WTC11 (cell line): ENCODE results near the gene PLXDC2. TPM values are rescaled to one million over a fixed set of nuclear protein-coding genes. Genes with fewer than 3 reads are reported as not detected.

Source experiments
- ATAC-seq: fragments of 200-7000 bp; cut with Tn5 transposase; 2 replicates; pipeline ENCODE4 v1.10.0; 2021; ENCODE audit warnings: mild to moderate bottlenecking, moderate library complexity
- CTCF ChIA-PET: fragments of 300-600 bp; sonication (Branson Sonifier 250); formaldehyde crosslinking; loops from one replicate; lab custom pipeline; 2021; ENCODE audit warnings: antibody characterized with exemption; lab: Charles Lee
- POLR2A ChIA-PET: fragments of 350-600 bp; sonication (Branson Sonifier 250); formaldehyde crosslinking; loops from one replicate; lab custom pipeline; 2021; ENCODE audit warnings: antibody characterized with exemption; lab: Charles Lee
- DNase-seq: peaks from one replicate; pipeline ENCODE4 v3.0.0; 2021; ENCODE audit warnings: low spot score
- H3K27ac Mint-ChIP-seq: 2 replicates; pipeline ENCODE4 v1.8.0; 2021; ENCODE audit warnings: mixed read lengths
- H3K27me3 Mint-ChIP-seq: 2 replicates; pipeline ENCODE4 v1.8.0; 2021; ENCODE audit warnings: low read depth, mild to moderate bottlenecking, moderate library complexity, mixed read lengths
- H3K36me3 Mint-ChIP-seq: 2 replicates; pipeline ENCODE4 v1.8.0; 2021; ENCODE audit warnings: mixed read lengths
- H3K4me1 Mint-ChIP-seq: 2 replicates; pipeline ENCODE4 v1.8.0; 2022; ENCODE audit warnings: mixed read lengths
- H3K4me3 Mint-ChIP-seq: 2 replicates; pipeline ENCODE4 v1.8.0; 2021; ENCODE audit warnings: mild to moderate bottlenecking, moderate library complexity, mixed read lengths
- H3K9me3 Mint-ChIP-seq: 2 replicates; pipeline ENCODE4 v1.8.0; 2021; ENCODE audit warnings: mixed read lengths
- ESRRA ChIP-seq: sonication (generic); formaldehyde crosslinking; IDR thresholded peaks from 2 replicates; pipeline ENCODE4 v1.8.1; 2022; ENCODE audit warnings: mild to moderate bottlenecking, missing genetic modification reagents, borderline replicate concordance
- FOXK1 ChIP-seq: sonication (generic); formaldehyde crosslinking; IDR thresholded peaks from 2 replicates; pipeline ENCODE4 v1.8.0; 2022; ENCODE audit warnings: mild to moderate bottlenecking, moderate library complexity, missing genetic modification reagents
- GTF2I ChIP-seq: fragments of 250-450 bp; sonication (Bioruptor Pico); conservative IDR thresholded peaks from 2 replicates; pipeline ENCODE4 v1.4.0; 2021; ENCODE audit warnings: mild to moderate bottlenecking
- HMGA2 ChIP-seq: fragments of 250-450 bp; sonication (Bioruptor Pico); IDR thresholded peaks from 2 replicates; pipeline ENCODE4 v1.4.0; 2021; ENCODE audit warnings: mild to moderate bottlenecking, moderate library complexity
- MXD4 ChIP-seq: fragments of 250-450 bp; sonication (Bioruptor Pico); IDR thresholded peaks from 2 replicates; pipeline ENCODE4 v1.8.0; 2021; ENCODE audit warnings: mild to moderate bottlenecking, moderate library complexity, borderline replicate concordance
- NR3C1 ChIP-seq: sonication (generic); formaldehyde crosslinking; conservative IDR thresholded peaks from 2 replicates; pipeline ENCODE4 v1.8.1; 2023; ENCODE audit warnings: low read depth, mild to moderate bottlenecking, missing genetic modification reagents
- ZNF138 ChIP-seq: sonication (generic); formaldehyde crosslinking; conservative IDR thresholded peaks from 2 replicates; pipeline ENCODE4 v1.8.1; 2022; ENCODE audit warnings: mild to moderate bottlenecking, moderate library complexity, missing genetic modification reagents
- ZNF263 ChIP-seq: sonication (generic); formaldehyde crosslinking; IDR thresholded peaks from 2 replicates; pipeline ENCODE4 v1.8.1; 2022; ENCODE audit warnings: low read depth, mild to moderate bottlenecking, moderate library complexity, missing genetic modification reagents
- ZNF671 ChIP-seq: fragments of 250-450 bp; sonication (Bioruptor Pico); IDR thresholded peaks from 2 replicates; pipeline ENCODE4 v1.8.0; 2021; ENCODE audit warnings: mild to moderate bottlenecking
- total RNA-seq: library from RNA; stranded (reverse); gene quantifications from 3 replicates; pipeline ENCODE4 v1.2.3, GENCODE V29; 2021
- TF ChIP-seq, protein P1 (sequence below): sonication (generic); formaldehyde crosslinking; conservative IDR thresholded peaks from 2 replicates; pipeline ENCODE4 v1.8.1; 2023; ENCODE audit warnings: mild to moderate bottlenecking, low read depth, missing genetic modification reagents, moderate library complexity
- TF ChIP-seq, protein P2 (sequence below): sonication (generic); formaldehyde crosslinking; IDR thresholded peaks from 2 replicates; pipeline ENCODE4 v1.8.1; 2022; ENCODE audit warnings: mild to moderate bottlenecking, moderate library complexity, missing genetic modification reagents
- TF ChIP-seq, protein P3 (sequence below): sonication (generic); formaldehyde crosslinking; IDR thresholded peaks from 2 replicates; pipeline ENCODE4 v1.8.1; 2023; ENCODE audit warnings: mild to moderate bottlenecking, missing genetic modification reagents
- TF ChIP-seq, protein P4 (sequence below): sonication (generic); formaldehyde crosslinking; IDR thresholded peaks from 2 replicates; pipeline ENCODE4 v1.8.0; 2022; ENCODE audit warnings: mild to moderate bottlenecking, missing genetic modification reagents
- TF ChIP-seq, protein P5 (sequence below): fragments of 250-450 bp; sonication (Bioruptor Pico); IDR thresholded peaks from 2 replicates; pipeline ENCODE4 v1.9.0; 2021; ENCODE audit warnings: mild to moderate bottlenecking
- TF ChIP-seq, protein P6 (sequence below): sonication (generic); formaldehyde crosslinking; IDR thresholded peaks from 2 replicates; pipeline ENCODE4 v1.8.1; 2022; ENCODE audit warnings: missing genetic modification reagents, borderline replicate concordance

Gene PLXDC2
- total RNA-seq, 1 experiment from 2014 or later = 31.7 TPM

DNA sequence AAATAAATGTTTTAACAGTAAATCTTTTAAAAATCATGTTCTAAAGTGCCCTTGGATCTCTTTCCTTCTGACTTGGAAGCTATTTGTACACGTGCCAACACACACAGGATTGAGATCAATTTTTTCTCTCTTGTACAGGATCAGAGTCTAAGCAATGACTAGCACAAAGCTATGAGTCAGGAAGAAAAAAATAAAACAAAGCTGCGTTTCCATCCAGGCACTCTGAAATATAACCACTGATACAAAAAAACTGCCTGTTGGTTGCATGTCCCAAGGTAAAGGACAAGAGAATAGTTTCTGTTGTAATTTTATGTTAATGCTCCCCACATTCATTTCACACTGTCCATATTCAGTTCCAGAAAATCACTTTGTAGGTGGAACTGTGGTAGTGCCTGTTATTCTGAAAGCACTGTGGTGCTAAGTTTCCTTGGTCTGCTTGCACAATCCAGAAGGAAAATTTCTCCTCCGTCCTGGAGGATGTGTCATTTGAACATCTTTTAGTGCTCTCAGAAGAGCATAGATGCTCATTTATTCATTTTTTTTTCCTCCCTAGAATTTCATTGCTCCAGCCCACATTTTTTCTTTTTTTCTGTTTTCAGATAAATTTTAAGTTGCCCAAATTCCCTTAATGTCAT is 113.4 kb downstream of the PLXDC2 start:
- ChIA-PET POLR2A (no interaction called here), CTCF (no interaction called here)
- H3K27me3 Mint-ChIP-seq = no peaks in the 10 kb centered on the region
- no peaks in the 10 kb centered on the region for H3K9me3 Mint-ChIP-seq
- H3K36me3 Mint-ChIP-seq = peaks cover 6% of the 10 kb centered on the region; the same call in 1 of the 2 replicates
- H3K4me1 Mint-ChIP-seq = peaks cover 48% of the 10 kb centered on the region
- H3K27ac Mint-ChIP-seq = peak overlapping the region; percentile 34; the same call in 1 of the 2 replicates
- TF ChIP-seq, protein P1, sequence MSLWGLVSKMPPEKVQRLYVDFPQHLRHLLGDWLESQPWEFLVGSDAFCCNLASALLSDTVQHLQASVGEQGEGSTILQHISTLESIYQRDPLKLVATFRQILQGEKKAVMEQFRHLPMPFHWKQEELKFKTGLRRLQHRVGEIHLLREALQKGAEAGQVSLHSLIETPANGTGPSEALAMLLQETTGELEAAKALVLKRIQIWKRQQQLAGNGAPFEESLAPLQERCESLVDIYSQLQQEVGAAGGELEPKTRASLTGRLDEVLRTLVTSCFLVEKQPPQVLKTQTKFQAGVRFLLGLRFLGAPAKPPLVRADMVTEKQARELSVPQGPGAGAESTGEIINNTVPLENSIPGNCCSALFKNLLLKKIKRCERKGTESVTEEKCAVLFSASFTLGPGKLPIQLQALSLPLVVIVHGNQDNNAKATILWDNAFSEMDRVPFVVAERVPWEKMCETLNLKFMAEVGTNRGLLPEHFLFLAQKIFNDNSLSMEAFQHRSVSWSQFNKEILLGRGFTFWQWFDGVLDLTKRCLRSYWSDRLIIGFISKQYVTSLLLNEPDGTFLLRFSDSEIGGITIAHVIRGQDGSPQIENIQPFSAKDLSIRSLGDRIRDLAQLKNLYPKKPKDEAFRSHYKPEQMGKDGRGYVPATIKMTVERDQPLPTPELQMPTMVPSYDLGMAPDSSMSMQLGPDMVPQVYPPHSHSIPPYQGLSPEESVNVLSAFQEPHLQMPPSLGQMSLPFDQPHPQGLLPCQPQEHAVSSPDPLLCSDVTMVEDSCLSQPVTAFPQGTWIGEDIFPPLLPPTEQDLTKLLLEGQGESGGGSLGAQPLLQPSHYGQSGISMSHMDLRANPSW = no peak
- TF ChIP-seq, protein P2, sequence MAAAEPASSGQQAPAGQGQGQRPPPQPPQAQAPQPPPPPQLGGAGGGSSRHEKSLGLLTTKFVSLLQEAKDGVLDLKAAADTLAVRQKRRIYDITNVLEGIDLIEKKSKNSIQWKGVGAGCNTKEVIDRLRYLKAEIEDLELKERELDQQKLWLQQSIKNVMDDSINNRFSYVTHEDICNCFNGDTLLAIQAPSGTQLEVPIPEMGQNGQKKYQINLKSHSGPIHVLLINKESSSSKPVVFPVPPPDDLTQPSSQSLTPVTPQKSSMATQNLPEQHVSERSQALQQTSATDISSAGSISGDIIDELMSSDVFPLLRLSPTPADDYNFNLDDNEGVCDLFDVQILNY = no peak
- TF ChIP-seq ZNF138 (CRISPR knock-in tag) = no peak
- no peak for TF ChIP-seq MXD4
- no peak for TF ChIP-seq FOXK1 (CRISPR knock-in tag)
- TF ChIP-seq, protein P3, sequence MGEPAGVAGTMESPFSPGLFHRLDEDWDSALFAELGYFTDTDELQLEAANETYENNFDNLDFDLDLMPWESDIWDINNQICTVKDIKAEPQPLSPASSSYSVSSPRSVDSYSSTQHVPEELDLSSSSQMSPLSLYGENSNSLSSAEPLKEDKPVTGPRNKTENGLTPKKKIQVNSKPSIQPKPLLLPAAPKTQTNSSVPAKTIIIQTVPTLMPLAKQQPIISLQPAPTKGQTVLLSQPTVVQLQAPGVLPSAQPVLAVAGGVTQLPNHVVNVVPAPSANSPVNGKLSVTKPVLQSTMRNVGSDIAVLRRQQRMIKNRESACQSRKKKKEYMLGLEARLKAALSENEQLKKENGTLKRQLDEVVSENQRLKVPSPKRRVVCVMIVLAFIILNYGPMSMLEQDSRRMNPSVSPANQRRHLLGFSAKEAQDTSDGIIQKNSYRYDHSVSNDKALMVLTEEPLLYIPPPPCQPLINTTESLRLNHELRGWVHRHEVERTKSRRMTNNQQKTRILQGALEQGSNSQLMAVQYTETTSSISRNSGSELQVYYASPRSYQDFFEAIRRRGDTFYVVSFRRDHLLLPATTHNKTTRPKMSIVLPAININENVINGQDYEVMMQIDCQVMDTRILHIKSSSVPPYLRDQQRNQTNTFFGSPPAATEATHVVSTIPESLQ (CRISPR knock-in tag) = no peak
- TF ChIP-seq ZNF671 = no peak
- TF ChIP-seq NR3C1 (CRISPR knock-in tag) = no peak
- TF ChIP-seq ZNF263 = no peak
- TF ChIP-seq, protein P4, sequence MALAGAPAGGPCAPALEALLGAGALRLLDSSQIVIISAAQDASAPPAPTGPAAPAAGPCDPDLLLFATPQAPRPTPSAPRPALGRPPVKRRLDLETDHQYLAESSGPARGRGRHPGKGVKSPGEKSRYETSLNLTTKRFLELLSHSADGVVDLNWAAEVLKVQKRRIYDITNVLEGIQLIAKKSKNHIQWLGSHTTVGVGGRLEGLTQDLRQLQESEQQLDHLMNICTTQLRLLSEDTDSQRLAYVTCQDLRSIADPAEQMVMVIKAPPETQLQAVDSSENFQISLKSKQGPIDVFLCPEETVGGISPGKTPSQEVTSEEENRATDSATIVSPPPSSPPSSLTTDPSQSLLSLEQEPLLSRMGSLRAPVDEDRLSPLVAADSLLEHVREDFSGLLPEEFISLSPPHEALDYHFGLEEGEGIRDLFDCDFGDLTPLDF (CRISPR knock-in tag) = no peak
- TF ChIP-seq, protein P5, sequence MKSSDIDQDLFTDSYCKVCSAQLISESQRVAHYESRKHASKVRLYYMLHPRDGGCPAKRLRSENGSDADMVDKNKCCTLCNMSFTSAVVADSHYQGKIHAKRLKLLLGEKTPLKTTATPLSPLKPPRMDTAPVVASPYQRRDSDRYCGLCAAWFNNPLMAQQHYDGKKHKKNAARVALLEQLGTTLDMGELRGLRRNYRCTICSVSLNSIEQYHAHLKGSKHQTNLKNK (CRISPR knock-in tag) = no peak
- TF ChIP-seq, protein P6, sequence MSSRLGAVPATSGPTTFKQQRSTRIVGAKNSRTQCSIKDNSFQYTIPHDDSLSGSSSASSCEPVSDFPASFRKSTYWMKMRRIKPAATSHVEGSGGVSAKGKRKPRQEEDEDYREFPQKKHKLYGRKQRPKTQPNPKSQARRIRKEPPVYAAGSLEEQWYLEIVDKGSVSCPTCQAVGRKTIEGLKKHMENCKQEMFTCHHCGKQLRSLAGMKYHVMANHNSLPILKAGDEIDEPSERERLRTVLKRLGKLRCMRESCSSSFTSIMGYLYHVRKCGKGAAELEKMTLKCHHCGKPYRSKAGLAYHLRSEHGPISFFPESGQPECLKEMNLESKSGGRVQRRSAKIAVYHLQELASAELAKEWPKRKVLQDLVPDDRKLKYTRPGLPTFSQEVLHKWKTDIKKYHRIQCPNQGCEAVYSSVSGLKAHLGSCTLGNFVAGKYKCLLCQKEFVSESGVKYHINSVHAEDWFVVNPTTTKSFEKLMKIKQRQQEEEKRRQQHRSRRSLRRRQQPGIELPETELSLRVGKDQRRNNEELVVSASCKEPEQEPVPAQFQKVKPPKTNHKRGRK (CRISPR knock-in tag) = no peak
- no peak for TF ChIP-seq GTF2I
- ATAC-seq = no peak
- no peak overlapping the region for H3K4me3 Mint-ChIP-seq
- DNase-seq = no peak

DNA sequence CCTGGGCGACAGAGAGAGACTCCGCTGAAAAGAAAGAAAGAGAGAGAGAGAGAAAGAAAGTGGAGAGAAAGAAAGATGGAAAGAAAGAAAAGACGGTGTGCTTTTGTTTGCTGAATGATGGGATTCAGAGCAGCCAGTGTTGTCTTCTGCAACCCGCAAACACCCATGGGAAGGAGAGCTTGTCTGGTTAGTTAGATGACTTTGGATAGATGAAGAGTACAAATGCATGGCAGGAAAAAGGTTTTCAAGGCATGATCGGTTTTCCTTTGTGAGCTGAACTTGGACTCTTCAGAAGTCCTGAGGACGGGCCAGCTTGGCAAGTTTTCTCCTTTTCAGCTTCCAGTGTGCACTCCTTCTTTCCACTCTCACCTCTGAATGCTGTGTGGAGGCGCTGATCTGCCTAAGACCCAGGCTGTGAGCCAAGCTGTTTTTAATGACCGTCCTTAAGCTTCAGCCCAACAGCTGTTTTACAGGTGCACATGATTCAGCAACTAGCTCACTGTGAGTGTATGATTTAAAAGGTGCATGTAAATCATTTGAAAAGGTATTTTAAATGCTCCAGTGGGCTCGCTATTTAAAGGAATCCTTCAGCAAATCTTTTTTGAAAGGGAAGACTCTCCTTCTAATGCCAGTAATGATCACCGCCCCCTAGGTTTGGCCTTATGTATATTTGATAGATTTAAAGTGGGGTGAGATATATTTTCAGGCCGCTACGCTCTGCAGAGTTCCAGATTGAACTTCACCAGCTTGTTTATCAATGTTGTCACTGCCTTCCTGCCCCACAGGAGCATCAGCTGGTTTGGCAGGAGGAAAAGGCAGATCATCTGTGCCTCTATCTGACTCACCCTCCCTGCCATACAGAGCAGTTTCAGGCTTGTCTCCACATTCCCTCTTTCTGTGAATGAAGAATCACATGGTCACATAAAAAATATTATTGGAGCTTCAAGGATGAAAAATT is 115.0 kb downstream of the PLXDC2 start:
- H3K27ac Mint-ChIP-seq = peak overlapping the region; percentile 81
- ChIA-PET CTCF (interaction anchor here (0.6 to 1.6 kb wide), 3 partner anchors 9 to 16 kb away, joined by 3 to 5 read pairs (median 3); no protein-coding TSS in a partner anchor), POLR2A (interaction anchor here (0.6 kb wide), 1 partner anchor 1272 kb away, joined by 4 read pairs; no protein-coding TSS in a partner anchor)
- peak; percentile 72 for ATAC-seq
- TF ChIP-seq HMGA2 (CRISPR knock-in tag) = no peak
- no peak for TF ChIP-seq ESRRA
- no peaks in the 10 kb centered on the region for H3K9me3 Mint-ChIP-seq
- no peak for DNase-seq
- H3K27me3 Mint-ChIP-seq = no peaks in the 10 kb centered on the region
- peaks cover 10% of the 10 kb centered on the region; the same call in 1 of the 2 replicates for H3K36me3 Mint-ChIP-seq
- H3K4me1 Mint-ChIP-seq = peaks cover 34% of the 10 kb centered on the region
- no peak overlapping the region for H3K4me3 Mint-ChIP-seq
